Activated B cell treated with CpG ODN at 0.5 μM for 24 hours (primary cell): ENCODE measurements around the gene FHIT. TPM values are rescaled to one million over a fixed set of nuclear protein-coding genes. Genes with fewer than 3 reads are reported as not detected.

Experiments used
- ATAC-seq: fragments of 200-7000 bp; cut with Tn5 transposase; one replicate; pipeline ENCODE4 v1.10.0; 2021; ENCODE audit warnings: low read depth, mild to moderate bottlenecking, moderate library complexity
- CTCF ChIA-PET: fragments of 350-600 bp; sonication (Branson Sonifier 250); formaldehyde crosslinking; loops from one replicate; lab custom pipeline; 2021; ENCODE audit warnings: antibody characterized with exemption; lab: Charles Lee
- POLR2A ChIA-PET: fragments of 350-600 bp; sonication (Branson Sonifier 250); formaldehyde crosslinking; loops from one replicate; lab custom pipeline; 2021; ENCODE audit warnings: antibody characterized with exemption; lab: Charles Lee
- DNase-seq: peaks from one replicate; pipeline ENCODE4 v3.0.0; 2022
- H3K27ac Mint-ChIP-seq: one replicate; pipeline ENCODE4 v1.8.0; 2020; ENCODE audit warnings: mixed read lengths
- H3K27me3 Mint-ChIP-seq: one replicate; pipeline ENCODE4 v1.8.0; 2021; ENCODE audit warnings: mixed read lengths
- H3K36me3 Mint-ChIP-seq: one replicate; pipeline ENCODE4 v1.8.0; 2021; ENCODE audit warnings: low read depth, mixed read lengths
- H3K4me1 Mint-ChIP-seq: one replicate; pipeline ENCODE4 v1.8.0; 2021; ENCODE audit warnings: mixed read lengths
- H3K4me3 Mint-ChIP-seq: one replicate; pipeline ENCODE4 v1.8.0; 2020; ENCODE audit warnings: mild to moderate bottlenecking, mixed read lengths
- H3K9me3 Mint-ChIP-seq: one replicate; pipeline ENCODE4 v1.8.0; 2020; ENCODE audit warnings: mixed read lengths
- intact Hi-C: fragments of 100-400 bp; cut with micrococcal nuclease; formaldehyde crosslinking; loops from one replicate; pipeline ENCODE4 v1.15.1; 2024
- total RNA-seq: library from RNA; stranded (reverse); gene quantifications from 2 replicates; pipeline ENCODE4 v1.2.3, GENCODE V29; 2022
- TF ChIP-seq, protein P1 (sequence below): fragments of 200-600 bp; IDR thresholded peaks from one replicate; pipeline ENCODE4 v1.8.0; 2022; ENCODE audit warnings: antibody characterized with exemption, mild to moderate bottlenecking

Gene FHIT
- total RNA-seq, 1 donor from 2014 or later: 5.5 TPM

DNA sequence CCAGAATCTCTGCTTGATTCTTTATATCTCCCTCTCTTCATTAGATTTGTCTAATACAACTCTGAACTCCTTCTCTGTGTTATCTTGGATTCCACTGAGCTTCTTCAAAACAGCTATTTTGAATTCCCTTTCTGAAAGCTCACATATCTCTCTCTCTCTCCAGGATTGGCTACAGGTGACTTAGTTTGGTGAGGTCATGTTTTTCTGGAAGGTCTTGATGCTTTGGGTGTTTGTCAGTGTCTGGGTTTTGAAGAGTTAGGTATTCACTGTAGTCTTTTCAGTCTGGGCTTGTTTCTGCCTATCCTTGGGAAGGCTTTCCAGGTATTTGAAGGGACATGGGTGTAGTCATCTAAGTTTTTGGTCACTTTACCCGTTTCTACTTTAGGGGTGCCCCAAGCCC, 781.8 kb downstream of the FHIT start:
- ATAC-seq (no peak), DNase-seq (no peak)
- intact Hi-C loops: no loop called here
- peaks cover 21% of the 10 kb centered on the region for H3K9me3 Mint-ChIP-seq
- CTCF ChIA-PET: no interaction called here
- POLR2A ChIA-PET: no interaction called here
- no peak overlapping the region for H3K27ac Mint-ChIP-seq
- H3K36me3 Mint-ChIP-seq: no peaks in the 10 kb centered on the region
- peaks cover 2% of the 10 kb centered on the region for H3K27me3 Mint-ChIP-seq
- TF ChIP-seq, protein P1, sequence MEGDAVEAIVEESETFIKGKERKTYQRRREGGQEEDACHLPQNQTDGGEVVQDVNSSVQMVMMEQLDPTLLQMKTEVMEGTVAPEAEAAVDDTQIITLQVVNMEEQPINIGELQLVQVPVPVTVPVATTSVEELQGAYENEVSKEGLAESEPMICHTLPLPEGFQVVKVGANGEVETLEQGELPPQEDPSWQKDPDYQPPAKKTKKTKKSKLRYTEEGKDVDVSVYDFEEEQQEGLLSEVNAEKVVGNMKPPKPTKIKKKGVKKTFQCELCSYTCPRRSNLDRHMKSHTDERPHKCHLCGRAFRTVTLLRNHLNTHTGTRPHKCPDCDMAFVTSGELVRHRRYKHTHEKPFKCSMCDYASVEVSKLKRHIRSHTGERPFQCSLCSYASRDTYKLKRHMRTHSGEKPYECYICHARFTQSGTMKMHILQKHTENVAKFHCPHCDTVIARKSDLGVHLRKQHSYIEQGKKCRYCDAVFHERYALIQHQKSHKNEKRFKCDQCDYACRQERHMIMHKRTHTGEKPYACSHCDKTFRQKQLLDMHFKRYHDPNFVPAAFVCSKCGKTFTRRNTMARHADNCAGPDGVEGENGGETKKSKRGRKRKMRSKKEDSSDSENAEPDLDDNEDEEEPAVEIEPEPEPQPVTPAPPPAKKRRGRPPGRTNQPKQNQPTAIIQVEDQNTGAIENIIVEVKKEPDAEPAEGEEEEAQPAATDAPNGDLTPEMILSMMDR: no peak
- H3K4me3 Mint-ChIP-seq: no peak overlapping the region
- no peaks in the 10 kb centered on the region for H3K4me1 Mint-ChIP-seq

DNA sequence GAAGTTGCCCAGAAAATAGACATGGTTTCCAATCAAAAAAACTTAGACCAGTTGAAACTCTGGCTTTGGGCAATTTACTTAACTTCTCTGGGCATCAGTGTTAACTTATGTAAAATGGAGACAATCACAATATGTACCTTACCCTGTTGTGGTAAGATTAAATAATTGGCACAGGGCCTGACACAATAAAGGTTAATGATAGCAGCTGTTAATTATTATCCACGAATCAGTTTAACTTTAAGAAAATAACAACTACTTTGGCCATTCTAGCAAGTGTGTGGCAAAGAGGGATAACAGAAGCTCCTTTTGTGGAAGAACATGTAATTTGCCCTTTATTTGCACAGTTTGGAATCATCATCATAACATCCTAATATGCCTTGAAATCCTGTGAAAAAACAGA, 787.6 kb downstream of the FHIT start:
- Mint-ChIP-seq H3K27ac (no peak overlapping the region), H3K27me3 (no peaks in the 10 kb centered on the region), H3K36me3 (no peaks in the 10 kb centered on the region), H3K9me3 (peaks cover 16% of the 10 kb centered on the region), H3K4me1 (no peaks in the 10 kb centered on the region), H3K4me3 (no peak overlapping the region)
- intact Hi-C loops: no loop called here
- CTCF ChIA-PET: no interaction called here
- POLR2A ChIA-PET: no interaction called here
- DNase-seq (no peak), ATAC-seq (no peak)
- TF ChIP-seq, protein P1: no peak

DNA sequence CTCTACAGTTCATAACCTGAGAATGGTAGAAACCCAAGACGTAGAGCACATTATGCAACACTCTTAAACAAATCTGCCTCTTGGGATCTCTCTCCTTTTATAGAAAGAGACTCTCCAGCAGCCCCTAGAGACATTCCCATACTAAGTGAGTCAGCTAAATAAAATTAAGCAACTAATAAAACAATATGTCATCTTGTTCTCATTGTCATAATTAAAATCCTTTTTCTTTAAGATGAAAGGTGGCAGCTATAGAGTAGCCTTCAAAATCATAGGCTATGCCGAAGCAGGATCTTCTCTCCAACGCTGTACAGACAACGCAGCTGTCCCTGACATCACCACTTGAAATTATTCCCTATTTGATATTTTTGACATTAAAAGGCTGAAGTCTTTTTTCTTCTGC, 790.0 kb downstream of the FHIT start:
- H3K9me3 Mint-ChIP-seq: peaks cover 8% of the 10 kb centered on the region
- no peak overlapping the region for H3K27ac Mint-ChIP-seq
- ChIA-PET CTCF (no interaction called here), POLR2A (no interaction called here)
- H3K36me3 Mint-ChIP-seq: no peaks in the 10 kb centered on the region
- TF ChIP-seq, protein P1: no peak
- ATAC-seq (no peak), DNase-seq (no peak)
- intact Hi-C loops: no loop called here
- H3K27me3 Mint-ChIP-seq: no peaks in the 10 kb centered on the region
- H3K4me1 Mint-ChIP-seq: no peaks in the 10 kb centered on the region
- H3K4me3 Mint-ChIP-seq: no peak overlapping the region

DNA sequence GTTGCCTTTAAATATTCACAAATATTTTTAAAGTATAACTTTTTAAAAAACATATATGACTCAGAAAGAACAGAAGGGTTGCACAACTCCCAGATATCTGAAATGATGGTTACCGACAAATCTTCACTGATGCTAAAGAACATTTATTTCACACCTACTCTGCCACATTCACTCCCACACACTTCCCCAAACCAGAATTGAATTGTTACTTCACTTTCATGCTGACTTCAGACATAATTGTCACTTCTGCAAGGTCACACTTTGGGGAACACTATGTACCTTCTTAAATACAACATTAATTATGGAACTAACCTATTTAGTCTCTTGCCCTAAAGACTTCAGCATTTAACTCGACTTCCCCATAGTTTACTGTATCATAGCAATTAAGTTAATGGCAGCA, 795.1 kb downstream of the FHIT start:
- TF ChIP-seq, protein P1: no peak
- no peaks in the 10 kb centered on the region for H3K4me1 Mint-ChIP-seq
- POLR2A ChIA-PET: no interaction called here

DNA sequence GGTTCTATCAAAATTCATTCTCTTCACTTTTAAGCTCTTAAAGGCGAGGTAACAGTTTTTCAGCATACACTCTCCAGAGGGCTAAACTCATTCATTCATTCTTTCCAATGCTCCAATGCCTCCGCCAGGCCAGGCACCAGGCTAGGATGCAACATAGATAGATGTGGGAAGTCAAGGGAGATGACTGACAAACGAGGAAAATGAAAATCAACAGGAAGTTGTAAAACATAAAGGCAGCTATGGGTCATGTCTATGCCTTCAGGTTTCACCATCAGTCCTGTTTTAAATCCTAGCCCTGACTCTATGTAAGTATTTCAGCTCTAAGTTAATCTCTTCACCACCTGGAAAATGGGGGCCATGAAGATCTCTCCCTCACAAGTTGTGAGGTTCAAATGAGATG, 797.9 kb downstream of the FHIT start:
- Mint-ChIP-seq H3K4me3 (no peak overlapping the region), H3K27me3 (no peaks in the 10 kb centered on the region), H3K9me3 (peaks cover 2% of the 10 kb centered on the region), H3K4me1 (no peaks in the 10 kb centered on the region), H3K27ac (no peak overlapping the region), H3K36me3 (no peaks in the 10 kb centered on the region)
- DNase-seq (no peak), ATAC-seq (no peak)
- POLR2A ChIA-PET: no interaction called here
- CTCF ChIA-PET: interaction anchor here (1.1 kb wide), 1 partner anchor 15 kb away, joined by 3 read pairs; no protein-coding TSS in a partner anchor
- intact Hi-C loops: no loop called here
- TF ChIP-seq, protein P1: no peak

More for the DNA sequence above, 795.1 kb downstream of the FHIT start:
- Mint-ChIP-seq H3K9me3 (peaks cover 2% of the 10 kb centered on the region), H3K27me3 (no peaks in the 10 kb centered on the region), H3K36me3 (no peaks in the 10 kb centered on the region), H3K27ac (no peak overlapping the region), H3K4me3 (no peak overlapping the region)
- DNase-seq (no peak), ATAC-seq (no peak)
- intact Hi-C loops: no loop called here
- CTCF ChIA-PET: no interaction called here
